Fibroblast of mammary gland (primary cell): ENCODE measurements around the gene GNA14.

Experiments
- DNase-seq: peaks from one replicate; pipeline ENCODE4 v3.0.0-alpha.2; 2010; ENCODE audit warnings: low read depth
- H3K4me3 ChIP-seq: 2 replicates; pipeline ENCODE4 v1.5.1; 2011; ENCODE audit warnings: low read depth, mild to moderate bottlenecking, low read length, moderate library complexity; ENCODE audit not compliant: control insufficient read depth
- TF ChIP-seq, protein P1 (sequence below): conservative IDR thresholded peaks from 2 replicates; pipeline ENCODE4 v1.5.1; 2011; ENCODE audit warnings: low read depth, low read length, inconsistent platforms; ENCODE audit not compliant: control insufficient read depth, insufficient read depth

Gene GNA14

DNA sequence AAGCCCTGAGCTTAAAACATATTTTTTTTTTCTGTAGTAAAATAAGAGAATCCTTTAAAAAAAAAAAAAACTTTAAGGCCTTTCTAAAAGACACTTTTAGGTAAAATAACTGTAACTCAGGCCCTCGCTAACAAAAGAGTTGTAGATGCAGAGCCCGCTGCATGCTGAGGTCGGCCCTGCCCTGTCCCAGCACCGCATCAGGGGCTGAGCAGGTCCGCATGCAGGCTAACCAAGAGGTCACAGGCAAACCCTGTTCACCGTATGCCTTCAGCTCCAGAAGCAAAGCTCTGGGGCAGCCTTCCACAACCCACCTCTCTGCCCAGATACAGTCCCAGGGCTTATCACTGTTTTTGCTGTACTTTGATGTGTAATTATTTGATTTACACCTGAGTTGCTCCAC, 216.1 kb downstream of the GNA14 start:
- no peak for DNase-seq
- no peak overlapping the region for H3K4me3 ChIP-seq
- TF ChIP-seq, protein P1, sequence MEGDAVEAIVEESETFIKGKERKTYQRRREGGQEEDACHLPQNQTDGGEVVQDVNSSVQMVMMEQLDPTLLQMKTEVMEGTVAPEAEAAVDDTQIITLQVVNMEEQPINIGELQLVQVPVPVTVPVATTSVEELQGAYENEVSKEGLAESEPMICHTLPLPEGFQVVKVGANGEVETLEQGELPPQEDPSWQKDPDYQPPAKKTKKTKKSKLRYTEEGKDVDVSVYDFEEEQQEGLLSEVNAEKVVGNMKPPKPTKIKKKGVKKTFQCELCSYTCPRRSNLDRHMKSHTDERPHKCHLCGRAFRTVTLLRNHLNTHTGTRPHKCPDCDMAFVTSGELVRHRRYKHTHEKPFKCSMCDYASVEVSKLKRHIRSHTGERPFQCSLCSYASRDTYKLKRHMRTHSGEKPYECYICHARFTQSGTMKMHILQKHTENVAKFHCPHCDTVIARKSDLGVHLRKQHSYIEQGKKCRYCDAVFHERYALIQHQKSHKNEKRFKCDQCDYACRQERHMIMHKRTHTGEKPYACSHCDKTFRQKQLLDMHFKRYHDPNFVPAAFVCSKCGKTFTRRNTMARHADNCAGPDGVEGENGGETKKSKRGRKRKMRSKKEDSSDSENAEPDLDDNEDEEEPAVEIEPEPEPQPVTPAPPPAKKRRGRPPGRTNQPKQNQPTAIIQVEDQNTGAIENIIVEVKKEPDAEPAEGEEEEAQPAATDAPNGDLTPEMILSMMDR = no peak

DNA sequence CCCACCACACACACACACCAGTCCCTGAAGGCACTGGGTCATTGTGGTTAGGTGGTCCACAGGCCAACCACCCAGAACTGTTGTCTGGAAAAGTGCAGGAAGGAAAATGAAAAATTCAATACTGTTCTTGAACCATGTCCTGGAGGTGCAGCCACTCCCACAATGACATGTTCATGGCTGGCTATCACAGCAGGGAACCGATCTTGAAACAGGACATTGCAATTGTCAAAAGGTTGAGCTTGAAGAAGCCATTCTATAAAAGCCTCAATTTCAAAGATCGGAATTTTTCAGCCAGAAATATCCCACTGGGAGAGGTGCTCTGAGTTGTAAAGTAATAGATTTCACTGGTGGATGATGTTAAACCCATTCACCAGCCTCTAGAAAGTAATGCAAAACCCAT, 218.2 kb downstream of the GNA14 start:
- no peak for DNase-seq
- H3K4me3 ChIP-seq = no peak overlapping the region
- TF ChIP-seq, protein P1 = no peak

DNA sequence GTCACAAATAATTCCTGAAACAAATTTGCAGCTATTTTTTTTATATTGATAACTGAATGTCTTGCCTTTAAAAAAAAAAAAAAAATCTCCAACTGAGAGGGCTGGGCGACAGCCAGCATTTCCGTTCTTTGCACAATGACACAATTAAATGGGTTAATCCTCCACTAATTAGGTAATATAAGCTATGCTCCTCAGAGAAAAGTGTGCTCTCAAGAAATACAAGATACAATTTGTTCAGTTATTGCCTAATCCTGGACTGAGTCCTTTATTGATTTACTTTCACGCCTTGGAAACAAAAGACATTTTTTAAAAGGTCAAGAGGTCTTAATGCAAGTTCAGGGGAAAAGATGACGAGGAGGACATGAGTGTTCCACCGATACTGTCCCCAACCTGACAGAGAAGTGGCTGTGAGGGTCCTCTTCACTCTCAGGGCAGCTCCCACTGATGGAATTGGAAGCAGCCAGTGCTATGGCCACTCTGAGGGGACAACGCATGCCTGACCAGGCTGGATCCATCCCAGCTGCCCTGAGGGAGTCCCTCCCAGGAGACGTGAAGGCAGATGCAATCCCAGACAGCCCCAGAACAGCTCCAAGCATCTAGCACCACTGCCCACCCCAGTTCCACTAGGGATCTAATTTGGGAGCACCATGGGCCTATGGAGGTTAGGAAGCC, 220.7 kb downstream of the GNA14 start:
- DNase-seq = no peak
- H3K4me3 ChIP-seq = no peak overlapping the region
- TF ChIP-seq, protein P1 = no peak

DNA sequence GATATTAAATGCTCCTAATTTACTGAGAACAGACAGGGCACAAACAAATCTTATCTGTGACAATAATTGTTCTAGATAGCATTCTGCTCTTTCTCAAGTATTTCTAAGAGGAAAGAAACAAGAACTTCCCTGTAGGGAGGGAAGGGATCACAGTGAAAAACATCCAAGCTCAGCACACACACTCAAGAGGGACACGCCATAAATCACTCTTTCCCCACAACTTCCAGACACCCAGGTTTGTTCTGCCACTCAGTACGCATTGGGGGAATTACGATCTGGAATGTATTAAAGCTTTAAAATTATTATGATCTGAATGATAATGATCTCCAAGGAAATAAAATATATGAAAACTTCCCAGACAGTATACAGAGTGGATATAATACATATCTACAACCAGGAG, 221.4 kb downstream of the GNA14 start:
- DNase-seq = no peak
- TF ChIP-seq, protein P1 = no peak
- no peak overlapping the region for H3K4me3 ChIP-seq

DNA sequence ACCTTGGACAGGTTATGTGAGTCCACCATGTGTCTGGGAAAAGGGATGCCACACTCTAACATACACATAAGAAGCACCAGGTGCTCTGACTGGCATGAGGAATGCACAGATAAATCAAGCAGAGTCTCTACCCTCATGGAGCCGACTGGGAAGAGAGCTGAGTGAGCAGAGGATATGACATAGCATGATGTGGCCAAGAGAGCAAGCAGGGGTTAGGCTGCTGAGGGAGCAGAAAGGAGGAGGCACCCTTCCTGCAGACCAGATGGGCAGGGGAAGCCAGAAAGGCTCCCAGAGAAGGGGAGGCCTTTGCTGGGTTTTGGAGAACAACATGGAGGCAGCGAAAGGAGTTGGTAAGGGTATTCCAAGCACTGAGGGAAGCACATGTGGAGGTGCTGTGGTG, 223.1 kb downstream of the GNA14 start:
- DNase-seq = peak; percentile 46
- TF ChIP-seq, protein P1 = no peak
- H3K4me3 ChIP-seq = no peak overlapping the region

DNA sequence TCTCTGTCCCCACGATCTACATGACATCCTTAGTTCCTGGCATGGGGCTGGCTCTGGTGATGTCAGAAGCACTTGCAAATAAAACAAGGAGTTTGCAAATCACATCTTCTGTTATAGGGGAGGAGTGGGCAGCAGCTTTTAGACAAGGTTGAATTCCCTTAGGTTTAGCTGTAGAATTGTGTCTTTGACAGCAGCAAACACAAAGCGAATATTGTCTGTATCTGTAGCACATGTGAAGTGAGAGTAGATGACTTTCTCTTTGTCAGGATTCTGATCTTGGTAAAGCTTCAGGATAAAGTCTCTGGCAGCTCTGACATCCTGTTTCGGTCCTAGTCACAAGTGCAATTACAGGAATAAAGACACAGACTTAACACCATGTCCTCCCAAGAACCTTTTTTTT, 224.3 kb downstream of the GNA14 start:
- no peak overlapping the region for H3K4me3 ChIP-seq
- TF ChIP-seq, protein P1 = no peak
- DNase-seq = no peak

DNA sequence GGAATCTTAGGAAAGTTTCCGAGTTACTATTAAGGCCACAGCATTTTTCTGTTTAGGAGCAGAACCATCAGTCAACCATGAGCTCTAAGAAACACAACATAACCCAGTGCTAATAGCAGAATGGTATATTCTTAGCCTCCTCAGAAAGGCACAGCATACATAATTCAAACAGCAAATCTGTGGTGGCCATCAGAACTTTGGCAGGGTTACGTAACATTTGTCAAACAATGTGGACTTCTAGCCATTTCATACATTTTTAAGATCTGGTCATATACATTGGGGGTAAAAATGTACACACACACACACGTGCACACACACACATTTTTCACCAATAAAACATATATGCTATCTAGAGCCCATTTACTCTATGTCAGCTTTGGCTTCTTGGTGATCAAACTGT, 225.2 kb downstream of the GNA14 start:
- no peak overlapping the region for H3K4me3 ChIP-seq
- DNase-seq = no peak
- TF ChIP-seq, protein P1 = no peak
